NCI-H1694 (cell line): ENCODE data around the gene EXOC5.

Source experiments
- DNase-seq: peaks from one replicate; lab custom pipeline; 2025; lab: John Stamatoyannopoulos, UW

Gene EXOC5, protein sequence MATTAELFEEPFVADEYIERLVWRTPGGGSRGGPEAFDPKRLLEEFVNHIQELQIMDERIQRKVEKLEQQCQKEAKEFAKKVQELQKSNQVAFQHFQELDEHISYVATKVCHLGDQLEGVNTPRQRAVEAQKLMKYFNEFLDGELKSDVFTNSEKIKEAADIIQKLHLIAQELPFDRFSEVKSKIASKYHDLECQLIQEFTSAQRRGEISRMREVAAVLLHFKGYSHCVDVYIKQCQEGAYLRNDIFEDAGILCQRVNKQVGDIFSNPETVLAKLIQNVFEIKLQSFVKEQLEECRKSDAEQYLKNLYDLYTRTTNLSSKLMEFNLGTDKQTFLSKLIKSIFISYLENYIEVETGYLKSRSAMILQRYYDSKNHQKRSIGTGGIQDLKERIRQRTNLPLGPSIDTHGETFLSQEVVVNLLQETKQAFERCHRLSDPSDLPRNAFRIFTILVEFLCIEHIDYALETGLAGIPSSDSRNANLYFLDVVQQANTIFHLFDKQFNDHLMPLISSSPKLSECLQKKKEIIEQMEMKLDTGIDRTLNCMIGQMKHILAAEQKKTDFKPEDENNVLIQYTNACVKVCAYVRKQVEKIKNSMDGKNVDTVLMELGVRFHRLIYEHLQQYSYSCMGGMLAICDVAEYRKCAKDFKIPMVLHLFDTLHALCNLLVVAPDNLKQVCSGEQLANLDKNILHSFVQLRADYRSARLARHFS

DNA sequence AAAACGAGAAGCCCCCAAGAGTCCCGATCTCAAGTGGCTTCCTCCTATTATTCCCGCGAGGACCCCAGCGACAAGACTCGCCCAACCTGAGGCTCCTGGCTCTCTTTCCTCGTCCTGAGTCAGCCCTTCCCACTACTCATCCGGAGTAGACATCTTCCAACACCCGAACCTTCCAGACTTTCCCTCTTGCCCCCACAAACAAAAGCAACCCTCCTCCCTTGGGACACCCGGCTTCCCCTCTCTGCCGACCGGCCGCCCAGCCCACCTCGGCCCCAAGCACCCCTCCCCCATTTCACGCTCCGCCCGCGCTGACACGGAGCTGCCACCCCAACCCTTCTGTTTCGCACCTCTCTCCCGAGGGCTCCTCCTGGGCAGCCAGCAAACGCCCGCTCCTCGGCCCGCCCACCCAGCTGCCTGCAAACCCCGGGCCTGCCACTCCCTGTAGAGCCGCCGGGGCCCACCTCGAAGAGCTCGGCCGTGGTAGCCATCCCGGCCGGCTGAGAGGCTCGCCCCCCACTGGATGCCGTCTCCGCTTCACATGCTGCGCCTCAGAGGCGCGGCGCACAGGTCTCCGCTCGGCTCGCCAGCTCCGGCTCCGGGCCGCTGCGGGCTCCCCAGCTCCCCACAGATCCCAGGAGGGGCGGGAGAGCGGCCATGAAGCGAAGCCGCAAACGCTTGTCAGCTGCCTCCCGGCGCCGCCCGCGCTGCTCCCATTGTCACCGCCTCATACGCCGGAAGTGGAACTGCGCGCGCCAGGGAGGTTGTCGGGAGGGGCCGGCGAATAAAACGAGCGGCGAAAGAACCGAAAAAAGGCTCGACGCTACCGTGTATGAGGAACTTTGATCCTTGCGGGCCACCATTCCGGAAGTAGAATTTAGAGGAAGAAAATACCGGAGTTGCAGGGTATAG is at the start of gene EXOC5, which contains the start of gene AP5M1:
EXOC5 (minus strand) TSS at position 745 of the 909 bp plus-strand sequence; CDS start at position 488, 257 bp downstream.
AP5M1 (plus strand) TSS at position 811 of the 909 bp plus-strand sequence. CDS start 344 bp downstream, outside the sequence.
- DNase-seq: peak; percentile 90

DNA sequence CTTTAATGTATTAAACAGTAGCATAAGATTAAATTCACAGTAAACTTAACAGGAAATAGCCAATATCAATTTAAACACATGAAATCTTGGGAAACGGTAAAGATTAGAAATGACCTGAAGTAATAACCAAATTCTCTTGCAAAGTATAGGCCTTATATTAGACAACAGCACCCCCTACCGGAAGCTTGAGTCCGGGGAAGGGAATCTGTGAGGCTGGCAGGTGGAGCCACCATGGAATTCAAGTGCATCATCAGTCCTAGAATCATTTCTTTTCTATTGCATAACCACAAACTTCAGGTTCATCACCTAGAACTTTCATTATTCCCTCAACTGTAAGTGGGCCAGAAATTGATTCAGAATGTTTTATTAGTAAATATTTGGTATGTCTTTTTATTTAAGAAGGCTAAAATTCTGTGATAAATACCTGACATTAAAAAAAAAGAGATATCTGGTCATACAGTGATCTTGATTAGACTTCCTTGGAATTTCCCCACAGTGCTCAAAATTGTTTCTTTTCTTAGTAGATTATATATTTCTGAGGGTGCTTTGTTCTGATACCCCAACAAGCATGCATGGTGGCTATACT is 48.6 kb upstream of the EXOC5 start:
- DNase-seq: peak; percentile 76

DNA sequence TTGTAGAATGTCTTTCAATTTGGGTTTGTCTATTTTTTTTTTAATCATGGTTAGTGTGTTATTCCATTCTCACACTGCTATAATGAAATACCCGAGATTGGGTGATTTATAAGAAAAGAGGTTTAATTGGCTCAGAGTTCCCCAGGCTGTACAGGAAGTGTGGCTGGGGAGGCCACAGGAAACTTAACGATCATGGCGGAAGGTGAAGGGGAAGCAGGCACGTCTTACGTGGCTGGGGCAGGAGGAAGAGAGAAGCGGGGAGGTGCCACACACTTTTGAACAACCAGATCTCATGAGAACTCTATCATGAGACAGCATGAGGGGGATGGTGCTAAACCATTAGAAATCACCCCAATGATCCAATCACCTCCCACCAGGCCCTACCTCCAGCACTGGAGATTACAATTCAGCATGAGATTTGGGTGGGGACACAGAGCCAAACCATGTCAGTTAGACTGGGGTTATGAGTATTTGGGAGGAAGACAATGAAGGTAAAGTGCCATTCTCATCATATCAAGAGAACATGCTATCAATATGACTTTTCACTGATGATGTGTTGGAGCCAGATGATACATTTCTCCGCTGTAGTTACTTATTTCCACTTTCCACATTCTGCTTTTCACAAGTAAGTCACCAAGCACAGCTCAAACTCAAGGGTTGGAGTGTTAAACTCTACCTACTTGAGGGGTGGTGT is 45.8 kb upstream of the EXOC5 start:
- no peak for DNase-seq

DNA sequence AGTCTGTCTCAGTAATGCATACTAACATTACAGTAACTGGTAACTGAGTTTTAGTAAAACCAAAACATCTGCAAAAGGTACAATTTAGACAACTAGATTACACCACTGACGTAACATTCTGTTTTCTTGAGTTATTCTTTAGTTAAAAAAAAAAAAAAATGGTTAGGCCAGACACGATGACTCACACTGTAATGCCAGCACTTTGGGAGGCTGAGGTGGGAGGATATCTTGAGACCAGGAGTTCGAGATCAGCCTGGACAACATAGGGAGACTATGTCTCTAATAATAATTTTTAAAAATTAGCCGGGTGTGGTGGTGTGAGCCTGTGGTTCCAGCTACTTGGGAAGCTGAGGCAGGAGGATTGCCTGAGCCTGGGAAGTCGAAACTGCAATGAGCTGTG is 34.2 kb upstream of the EXOC5 start:
- DNase-seq: no peak

DNA sequence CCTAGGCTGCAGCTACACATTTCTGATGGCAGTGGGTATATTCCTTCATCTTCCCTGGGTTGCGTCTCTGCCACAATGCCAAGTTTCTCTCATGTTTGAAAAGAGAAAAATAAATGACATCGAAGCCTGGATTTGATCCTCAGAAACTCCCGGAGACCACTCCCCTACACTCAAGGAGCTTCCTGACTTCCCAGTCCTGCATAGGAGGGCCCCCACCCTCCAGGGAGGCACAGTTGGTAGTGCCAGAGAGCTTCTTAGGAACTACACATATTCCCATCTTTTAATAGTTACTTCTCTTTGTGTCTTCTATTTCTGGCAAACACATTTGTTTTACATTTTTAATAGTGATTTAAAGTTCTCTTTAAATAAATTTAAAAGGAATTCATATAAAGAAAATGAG is 30.8 kb upstream of the EXOC5 start:
- no peak for DNase-seq

DNA sequence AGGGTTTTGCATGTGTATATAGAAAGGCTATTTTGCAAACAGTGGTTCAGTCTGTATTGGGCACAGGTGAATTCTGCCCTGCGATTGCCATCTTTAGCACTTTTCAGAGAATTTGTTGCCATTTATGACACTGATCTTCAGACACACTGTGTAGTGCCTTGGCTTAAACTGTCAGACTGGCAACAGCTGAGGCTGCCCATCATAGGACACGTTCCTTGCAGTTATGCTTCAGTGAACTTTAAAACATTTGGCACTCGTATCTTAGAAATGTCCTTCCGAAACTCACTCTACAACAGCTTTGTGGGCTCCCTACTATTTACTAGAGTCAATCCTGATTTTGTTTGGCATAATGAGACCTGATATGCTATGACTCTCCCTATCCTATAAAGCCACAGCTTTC is 29.1 kb upstream of the EXOC5 start:
- no peak for DNase-seq

DNA sequence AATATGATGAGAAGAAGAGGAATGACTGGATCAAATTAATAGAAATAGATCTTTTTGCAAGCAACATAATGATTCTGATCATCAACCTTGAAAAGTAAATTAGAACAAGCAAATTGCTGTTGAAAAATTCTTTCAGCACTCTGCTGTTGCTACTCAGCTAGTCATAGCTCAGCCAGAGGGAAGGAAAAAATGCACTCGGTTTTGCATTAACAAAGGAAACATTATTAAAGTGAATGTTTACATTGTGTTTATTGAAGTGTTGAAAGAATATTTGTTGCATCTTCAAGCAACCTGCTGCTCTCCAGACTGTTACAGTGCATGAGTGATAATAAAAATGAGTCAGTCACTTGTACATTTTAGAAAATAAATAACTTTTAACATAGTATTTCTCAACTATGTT is 26.5 kb upstream of the EXOC5 start:
- DNase-seq: no peak

DNA sequence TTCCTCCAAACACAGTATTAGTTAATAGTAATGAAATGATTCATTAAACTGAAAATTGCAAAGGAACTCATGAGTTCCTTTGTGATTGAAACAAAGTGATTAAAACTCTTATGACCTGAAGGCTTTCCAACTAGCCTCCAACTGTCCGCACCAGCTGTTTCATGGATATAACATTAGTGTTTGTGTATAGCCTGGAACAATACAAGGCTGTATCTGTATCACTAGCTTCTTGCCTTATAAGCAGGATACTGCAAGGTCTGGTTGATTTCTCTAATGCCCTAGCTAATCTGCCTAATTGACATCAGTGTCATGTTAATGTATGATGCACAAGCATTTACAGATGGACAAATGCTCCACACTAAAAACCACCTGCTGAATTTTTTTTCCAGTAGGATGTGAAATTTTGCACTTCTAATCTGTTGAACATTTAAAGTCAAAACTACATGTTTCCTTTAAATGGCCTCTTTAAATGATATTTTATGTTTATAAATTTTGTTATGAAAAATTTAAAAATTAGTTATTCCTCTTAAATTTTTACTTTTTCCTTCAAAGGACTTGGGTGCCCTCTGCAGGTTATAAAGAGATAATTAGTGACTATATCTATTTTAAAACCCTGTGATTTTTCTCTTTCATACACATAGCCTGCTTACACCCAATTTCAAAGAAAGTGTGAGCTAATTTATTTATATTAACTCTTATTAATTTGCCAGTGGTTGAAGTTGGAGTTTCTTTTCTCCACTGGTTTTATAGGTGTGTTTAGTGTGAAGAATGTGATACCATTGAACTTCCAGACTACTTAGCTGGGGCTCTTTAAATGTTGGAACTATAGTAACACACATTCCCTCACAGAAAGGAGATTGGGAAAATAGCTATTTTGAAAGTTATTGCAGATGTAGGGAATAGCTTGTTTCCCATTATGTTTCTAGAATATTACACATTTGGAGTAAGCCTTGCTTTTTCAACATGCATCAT is 25.4 kb upstream of the EXOC5 start:
- DNase-seq: no peak

DNA sequence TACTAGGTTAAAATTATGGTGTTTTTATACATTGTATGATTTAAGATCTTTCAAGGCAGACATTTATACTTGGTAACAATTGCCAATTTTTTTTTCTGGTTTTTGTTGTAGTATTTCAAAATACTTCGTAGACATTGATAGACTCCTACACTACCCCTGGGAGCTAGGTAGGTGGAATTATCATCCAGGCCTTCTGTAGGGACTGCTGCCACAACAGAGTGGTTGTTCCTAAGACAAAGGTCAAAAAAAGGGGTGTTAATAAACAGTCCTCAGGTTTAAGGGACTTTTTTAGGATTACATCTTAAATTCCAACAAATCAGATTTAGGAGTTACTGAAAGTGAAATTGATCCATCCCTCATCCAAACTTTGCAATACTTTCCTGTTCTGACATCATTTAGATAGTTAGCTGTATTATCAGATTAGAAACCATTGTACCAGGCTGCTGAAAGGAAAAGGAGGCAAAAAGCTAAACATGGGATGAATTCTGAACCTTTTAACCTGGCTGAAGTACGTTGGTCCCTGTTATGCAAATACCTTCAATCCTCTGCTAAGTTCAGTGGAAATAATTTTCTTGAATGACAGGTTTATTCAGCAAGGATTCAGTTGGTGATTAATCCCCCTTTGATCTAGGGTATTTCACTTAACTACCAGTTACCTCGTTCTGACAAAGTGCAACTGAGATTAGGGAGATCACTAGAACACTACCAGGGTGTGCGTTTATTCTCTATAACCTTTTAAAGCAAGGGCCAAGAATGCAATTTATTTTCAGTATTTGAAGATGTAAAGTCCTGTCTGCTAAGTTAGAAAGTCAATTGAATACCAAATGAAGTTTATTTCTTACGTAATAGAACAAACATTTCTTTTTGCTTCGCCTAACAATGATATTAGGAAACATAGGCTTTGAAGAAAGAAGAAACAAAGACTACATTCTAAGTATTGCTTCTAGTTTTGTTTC is 23.3 kb upstream of the EXOC5 start:
- DNase-seq: no peak

DNA sequence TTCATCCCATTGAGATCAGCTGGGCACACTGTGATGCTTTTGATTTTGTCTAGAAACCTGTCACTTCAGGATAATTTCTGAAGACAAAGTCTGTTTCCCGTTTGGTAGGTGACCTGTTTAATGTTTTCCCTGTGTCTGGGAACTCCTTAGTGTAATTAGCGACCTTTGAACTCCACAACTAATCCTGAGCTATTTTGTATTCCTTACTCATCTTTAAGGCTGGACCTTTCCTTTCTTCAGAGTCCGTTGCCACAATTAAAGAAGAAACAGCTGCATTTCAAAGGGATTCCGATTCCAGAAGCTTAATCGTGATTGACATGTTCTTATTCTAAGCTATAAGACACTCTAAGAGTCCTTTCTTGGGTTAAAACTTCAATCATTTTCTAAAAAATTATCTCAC is 22.0 kb upstream of the EXOC5 start:
- no peak for DNase-seq

DNA sequence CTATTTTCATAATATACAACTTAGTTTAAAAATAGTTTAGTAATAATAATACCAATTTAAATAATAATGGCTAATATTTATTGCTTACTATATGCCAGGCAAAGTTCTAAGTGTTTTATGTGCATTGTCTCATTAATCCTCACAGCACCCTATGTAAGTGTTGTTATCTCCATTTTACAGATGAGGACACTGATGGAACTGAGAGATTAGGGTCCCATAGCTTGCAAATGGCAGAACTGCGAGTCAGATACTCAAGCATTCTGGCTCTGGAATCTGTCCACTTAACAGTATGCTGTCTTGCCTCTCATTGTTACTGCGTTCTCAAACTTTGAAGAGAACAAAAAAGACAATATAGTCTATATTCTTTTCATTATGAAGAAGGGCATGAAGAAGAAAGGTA is 19.0 kb upstream of the EXOC5 start:
- DNase-seq: no peak

DNA sequence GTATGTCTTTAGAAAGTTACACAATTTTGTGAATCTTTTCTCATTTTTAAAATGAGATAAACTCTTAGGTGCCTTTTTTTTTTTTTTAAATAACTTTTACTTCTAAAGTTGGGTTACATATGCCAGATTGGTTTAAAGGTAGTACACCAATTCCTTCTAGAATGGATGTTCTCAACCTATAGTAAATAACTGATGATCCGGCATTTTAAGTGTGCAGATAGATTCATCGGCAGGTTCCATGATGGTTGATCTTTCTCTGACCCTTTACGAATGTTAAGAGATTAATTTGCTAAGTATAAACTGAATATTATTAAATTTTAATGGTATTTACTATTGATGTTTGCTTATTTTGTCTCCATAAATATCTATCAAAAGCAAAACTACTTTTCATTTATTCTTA is 8.4 kb upstream of the EXOC5 start:
- DNase-seq: no peak

DNA sequence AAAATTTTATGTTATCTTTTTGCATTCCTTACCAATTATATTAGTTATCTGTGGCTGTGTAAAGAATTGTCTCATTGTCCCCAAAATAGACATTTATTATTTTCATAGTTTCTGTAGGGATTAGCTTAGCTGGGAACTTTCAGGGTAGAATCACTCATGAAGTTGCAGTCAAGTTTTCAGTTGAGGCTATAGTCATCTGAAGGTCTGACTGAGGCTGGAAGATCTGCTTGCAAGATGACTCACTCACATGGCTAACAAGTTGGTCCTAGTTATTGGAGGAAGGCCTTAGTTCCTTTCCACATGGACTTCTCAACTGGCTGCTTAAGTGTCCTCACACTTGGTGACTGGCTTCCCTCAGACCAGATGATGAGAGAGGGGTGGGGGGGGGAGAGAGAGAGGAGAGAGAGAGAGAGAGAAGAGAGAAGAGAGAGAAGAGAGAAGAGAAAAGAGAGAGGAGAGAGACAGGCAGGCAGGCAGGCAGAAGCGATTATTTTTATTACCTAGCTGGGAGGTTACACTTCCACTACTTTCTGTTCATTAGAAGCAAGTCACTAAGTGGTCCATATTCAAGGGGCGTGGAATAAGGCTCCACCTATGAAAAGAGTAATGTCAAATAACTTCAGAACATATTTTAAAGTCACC is 6.4 kb upstream of the EXOC5 start:
- no peak for DNase-seq

DNA sequence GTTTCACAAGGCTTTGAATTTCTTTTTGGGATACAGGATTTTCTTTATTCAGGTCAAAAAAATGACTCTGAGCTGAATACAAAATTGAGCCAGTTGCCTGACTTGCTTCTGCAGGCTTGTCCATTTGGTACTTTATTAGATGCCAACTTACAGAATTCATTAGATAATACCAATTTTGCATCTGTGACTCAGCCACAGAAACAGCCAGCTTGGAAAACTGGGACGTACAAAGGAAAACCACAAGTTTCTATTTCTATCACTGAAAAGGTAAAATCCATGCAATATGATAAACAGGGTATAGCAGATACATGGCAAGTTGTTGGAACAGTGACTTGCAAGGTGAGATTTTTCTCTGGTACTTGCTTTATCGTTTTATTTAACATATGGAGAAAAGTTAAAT is 5.8 kb upstream of the EXOC5 start:
- DNase-seq: no peak

DNA sequence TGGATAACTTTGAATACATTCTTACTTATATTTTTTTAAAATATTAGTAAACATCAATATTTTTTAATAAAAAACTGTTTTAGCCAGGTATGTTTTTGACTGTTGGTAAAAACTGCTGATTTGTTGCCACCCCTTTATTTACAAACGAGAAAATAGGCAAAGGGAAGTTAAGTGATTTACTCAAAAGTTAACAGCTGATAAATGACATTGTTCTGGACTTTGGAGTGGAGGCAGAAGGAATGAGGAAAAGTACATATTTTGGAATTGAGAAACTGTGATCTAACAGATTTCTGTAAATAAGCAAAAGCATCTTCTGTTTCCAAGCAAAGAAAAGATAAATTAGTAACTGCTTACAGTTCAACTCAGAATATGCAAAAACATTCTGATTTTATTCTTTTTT is 4.5 kb upstream of the EXOC5 start:
- DNase-seq: no peak

DNA sequence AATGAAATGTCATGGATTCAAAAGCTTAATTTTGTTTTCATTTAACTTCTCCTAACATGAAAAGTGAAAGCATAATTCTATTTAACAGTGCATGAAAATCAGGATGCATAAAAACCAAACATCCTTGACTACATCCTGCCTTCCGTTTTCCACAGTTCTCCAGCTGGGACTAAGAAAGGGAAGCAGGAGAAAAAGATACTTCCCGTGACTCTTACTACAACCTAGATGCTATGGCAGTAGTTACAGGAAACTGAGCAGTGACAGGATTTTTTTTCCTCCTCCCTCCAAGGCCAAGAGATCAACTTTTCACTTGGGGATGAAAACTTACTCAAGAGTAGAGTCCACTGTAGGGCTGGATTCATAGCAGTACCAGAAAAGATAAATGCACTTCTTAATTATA is 2.6 kb downstream of the EXOC5 start:
- no peak for DNase-seq

DNA sequence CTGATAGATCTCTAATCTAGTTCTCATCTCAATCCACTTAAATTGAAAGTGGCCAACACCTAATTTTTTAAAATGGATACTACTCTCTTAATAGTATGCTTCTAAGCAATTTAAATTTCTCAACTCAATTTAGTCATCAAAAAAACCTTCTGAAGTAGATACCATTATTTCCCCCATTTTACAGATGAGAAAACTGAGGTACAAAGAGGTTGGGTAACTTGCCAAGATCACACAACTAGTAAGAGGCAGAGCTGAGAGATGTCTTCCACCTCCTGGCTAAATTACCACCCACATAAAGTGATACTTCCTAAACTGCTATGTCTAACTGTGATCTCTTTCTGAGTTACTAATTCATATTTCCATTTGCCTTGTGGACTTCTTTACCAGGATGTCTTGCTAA is 6.6 kb downstream of the EXOC5 start:
- DNase-seq: no peak

DNA sequence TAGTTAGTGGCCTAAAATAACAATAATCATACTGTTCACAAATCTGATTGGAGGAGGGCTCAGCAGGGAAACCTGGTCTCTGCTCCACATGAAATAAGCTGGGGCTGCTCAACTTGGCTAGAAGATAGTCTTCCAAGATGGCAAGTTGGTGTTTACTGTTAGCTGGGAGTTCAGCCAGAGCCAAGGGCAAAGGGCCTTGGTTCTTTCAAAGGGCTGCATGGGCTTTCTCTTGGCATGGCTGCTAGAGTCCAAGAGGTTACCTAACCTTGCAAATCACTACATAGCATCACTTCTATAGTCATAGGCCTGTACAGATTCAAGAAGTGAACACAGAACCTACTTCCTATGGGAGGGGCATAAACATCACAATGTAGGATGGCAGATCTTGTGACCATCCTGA is 7.1 kb downstream of the EXOC5 start:
- DNase-seq: no peak

DNA sequence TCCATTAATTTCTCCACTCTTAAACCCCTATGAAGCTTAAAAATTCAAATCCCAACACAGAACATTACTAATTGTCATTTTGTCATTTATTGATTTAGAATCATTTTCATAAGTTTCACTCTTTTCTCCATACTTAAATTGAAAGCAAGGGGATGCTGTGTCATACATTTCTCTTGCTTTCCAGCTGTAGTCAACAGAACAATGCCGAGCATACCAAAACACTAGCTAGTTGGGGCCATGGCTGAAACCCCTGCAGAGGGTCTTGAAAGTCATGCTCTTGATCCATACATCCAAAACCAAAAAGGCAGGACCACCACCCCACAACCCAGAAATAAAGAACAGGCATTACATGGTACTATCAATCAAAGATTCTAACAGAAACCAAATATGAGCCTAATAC is 9.0 kb downstream of the EXOC5 start:
- no peak for DNase-seq
